DLD1 (cell line): ENCODE measurements around the gene NFAT5.

Experiments
- in situ Hi-C: cut with HindIII; loops from 2 replicates; pipeline ENCODE4 v1.10.0; 2017; ENCODE audit warnings: low sequenced_read_pairs

The NFAT5 gene

GRCh38 chr16:69595127-69596036, 29.6 kb downstream of the NFAT5 start:
- in situ Hi-C loops = no loop called here

- in situ Hi-C loops = no loop called here
Observed at GRCh38 chr16:69596801-69597200, 31.0 kb downstream of the NFAT5 start.

- in situ Hi-C loops = no loop called here
Observed at GRCh38 chr16:69598045-69598444, 32.3 kb downstream of the NFAT5 start.

- in situ Hi-C loops = no loop called here
Observed at GRCh38 chr16:69599731-69600130, 34.0 kb downstream of the NFAT5 start.

GRCh38 chr16:69600202-69600601, 34.4 kb downstream of the NFAT5 start:
- in situ Hi-C loops = no loop called here

- in situ Hi-C loops = no loop called here
Observed at GRCh38 chr16:69601250-69601649, 35.5 kb downstream of the NFAT5 start.

- in situ Hi-C loops = no loop called here
Observed at GRCh38 chr16:69606985-69607384, 41.2 kb downstream of the NFAT5 start.

- in situ Hi-C loops = no loop called here
Observed at GRCh38 chr16:69607674-69608073, 41.9 kb downstream of the NFAT5 start.

GRCh38 chr16:69610356-69610755, 44.6 kb downstream of the NFAT5 start:
- in situ Hi-C loops = no loop called here

GRCh38 chr16:69611103-69611640, 45.4 kb downstream of the NFAT5 start:
- in situ Hi-C loops = no loop called here

- in situ Hi-C loops = no loop called here
Observed at GRCh38 chr16:69613378-69614154, 47.8 kb downstream of the NFAT5 start.

GRCh38 chr16:69615528-69615927, 49.8 kb downstream of the NFAT5 start:
- in situ Hi-C loops = no loop called here

- in situ Hi-C loops = no loop called here
Observed at GRCh38 chr16:69616082-69616481, 50.3 kb downstream of the NFAT5 start.

- in situ Hi-C loops = no loop called here
Observed at GRCh38 chr16:69618307-69618706, 52.5 kb downstream of the NFAT5 start.

- in situ Hi-C loops = no loop called here
Observed at GRCh38 chr16:69618721-69619120, 53.0 kb downstream of the NFAT5 start.

GRCh38 chr16:69619514-69619913, 53.7 kb downstream of the NFAT5 start:
- in situ Hi-C loops = no loop called here

- in situ Hi-C loops = no loop called here
Observed at GRCh38 chr16:69620573-69620972, 54.8 kb downstream of the NFAT5 start.

GRCh38 chr16:69621225-69621624, 55.5 kb downstream of the NFAT5 start:
- in situ Hi-C loops = no loop called here

GRCh38 chr16:69626256-69626655, 60.5 kb downstream of the NFAT5 start:
- in situ Hi-C loops = no loop called here

- in situ Hi-C loops = no loop called here
Observed at GRCh38 chr16:69632828-69633227, 67.1 kb downstream of the NFAT5 start.

GRCh38 chr16:69633375-69633774, 67.6 kb downstream of the NFAT5 start:
- in situ Hi-C loops = no loop called here
